Fibroblast of lung (primary cell): ENCODE results near the gene NAALADL1. TPM values are rescaled to one million over a fixed set of nuclear protein-coding genes. Genes with fewer than 3 reads are reported as not detected.

ENCODE experiments used
- DNase-seq, 2 donors: peaks; one replicate each; pipeline versions ENCODE4 v3.0.0 to v3.0.0-alpha.2; 2010; ENCODE audit warnings: low read depth in 2 of 2
- H2AFZ ChIP-seq: 2 replicates; pipeline ENCODE4 v1.5.1; 2012; ENCODE audit warnings: low read length, control low read depth, inconsistent platforms
- H3K27ac ChIP-seq: 2 replicates; pipeline ENCODE4 v1.5.1; 2011; ENCODE audit warnings: low read length, control low read depth; ENCODE audit not compliant: insufficient read depth
- H3K27me3 ChIP-seq: 2 replicates; pipeline ENCODE4 v1.5.1; 2011; ENCODE audit warnings: mild to moderate bottlenecking, low read length; ENCODE audit not compliant: control insufficient read depth, insufficient read depth
- H3K36me3 ChIP-seq: 2 replicates; pipeline ENCODE4 v1.5.1; 2011; ENCODE audit warnings: low read length; ENCODE audit not compliant: control insufficient read depth, insufficient read depth
- H3K4me1 ChIP-seq: 2 replicates; pipeline ENCODE4 v1.5.1; 2011; ENCODE audit warnings: low read length; ENCODE audit not compliant: control insufficient read depth, insufficient read depth; ENCODE audit errors: extremely low read depth
- H3K4me2 ChIP-seq: 2 replicates; pipeline ENCODE4 v1.5.1; 2011; ENCODE audit warnings: low read length, control low read depth; ENCODE audit not compliant: insufficient read depth; ENCODE audit errors: extremely low read depth
- H3K4me3 ChIP-seq, 4 experiments: fragments of 200-600 bp in 1 of 4; sonication (generic) in 1 of 4; replicated peaks in 1 of 4; 2 replicates each; pipeline ENCODE4 v1.5.1; 2011 to 2016; ENCODE audit warnings: low read length in 4 of 4, low read depth in 3 of 4, mild to moderate bottlenecking in 3 of 4, control low read depth in 2 of 4, inconsistent platforms in 1 of 4, mixed read lengths in 1 of 4; ENCODE audit not compliant: insufficient read depth in 1 of 4; ENCODE audit errors: control extremely low read depth in 1 of 4
- H3K79me2 ChIP-seq: 2 replicates; pipeline ENCODE4 v1.5.1; 2012; ENCODE audit warnings: mild to moderate bottlenecking, low read length, inconsistent platforms; ENCODE audit not compliant: control insufficient read depth, insufficient read depth
- H3K9ac ChIP-seq: 2 replicates; pipeline ENCODE4 v1.5.1; 2011; ENCODE audit warnings: mild to moderate bottlenecking, low read length, control low read depth; ENCODE audit not compliant: insufficient read depth
- H3K9me3 ChIP-seq: 2 replicates; pipeline ENCODE4 v1.5.1; 2012; ENCODE audit warnings: low read depth, low read length; ENCODE audit not compliant: control insufficient read depth, insufficient read depth
- H4K20me1 ChIP-seq: 2 replicates; pipeline ENCODE4 v1.5.1; 2011; ENCODE audit warnings: low read length; ENCODE audit not compliant: control insufficient read depth, insufficient read depth; ENCODE audit errors: extremely low read depth
- CTCF ChIP-seq, 2 donors: IDR thresholded peaks in 1 of 2; conservative IDR thresholded peaks in 1 of 2; 1 replicate in 1 of 2; 2 replicates in 1 of 2; pipeline ENCODE4 v1.5.1; 2011 to 2012; ENCODE audit warnings: low read length in 2 of 2, control low read depth in 1 of 2, inconsistent platforms in 1 of 2, low read depth in 1 of 2, mild to moderate bottlenecking in 1 of 2
- EZH2 ChIP-seq: IDR thresholded peaks from 2 replicates; pipeline ENCODE4 v1.5.1; 2012; ENCODE audit warnings: low read length, control low read depth, mild to moderate bottlenecking; ENCODE audit errors: missing control alignments
- polyA plus RNA-seq, 2 donors: library from polyadenylated mRNA; depleted of rRNA in 1 of 2; stranded (reverse) in 1 of 2; unstranded in 1 of 2; fragments of >200 nt; gene quantifications; 2 replicates each; pipeline ENCODE4 v1.2.1, GENCODE V29; 2011 to 2012; ENCODE audit warnings: missing spikeins in 1 of 2
- total RNA-seq: library from RNA; depleted of rRNA; stranded (reverse); fragments of >200 nt; gene quantifications from 2 replicates; pipeline ENCODE4 v1.2.1, GENCODE V29; 2014

The NAALADL1 gene
- total and polyA plus RNA-seq, 2 donors (not counting 1 experiment from before 2014, with no cell fraction given), result 14.9 to 35.5 TPM

- Histone ChIP-seq H3K36me3 (no peaks in the 10 kb centered on the region), H3K9me3 (no peaks in the 10 kb centered on the region), H3K9ac (no peak overlapping the region), H4K20me1 (no peaks in the 10 kb centered on the region), H3K27ac (no peak overlapping the region), H3K4me1 (no peaks in the 10 kb centered on the region), H2AFZ (no peak overlapping the region), H3K4me3 (no peak overlapping the region), H3K4me2 (no peak overlapping the region), H3K79me2 (no peaks in the 10 kb centered on the region), H3K27me3 (no peaks in the 10 kb centered on the region)
- DNase-seq, result peak in 1 of 2 donors; percentile 33
- TF ChIP-seq CTCF (conservative IDR thresholded peaks at IDR 0.05 in 1 of 2, IDR thresholded peaks at IDR 0.05 in 1 of 2; ENCODE audit: low read depth in 1 of 2, low read length in 2 of 2) (no peak), EZH2 (no peak)
Measured at GRCh38 chr11:65102142-65103095, 44.1 kb upstream of the NAALADL1 start.

DNA sequence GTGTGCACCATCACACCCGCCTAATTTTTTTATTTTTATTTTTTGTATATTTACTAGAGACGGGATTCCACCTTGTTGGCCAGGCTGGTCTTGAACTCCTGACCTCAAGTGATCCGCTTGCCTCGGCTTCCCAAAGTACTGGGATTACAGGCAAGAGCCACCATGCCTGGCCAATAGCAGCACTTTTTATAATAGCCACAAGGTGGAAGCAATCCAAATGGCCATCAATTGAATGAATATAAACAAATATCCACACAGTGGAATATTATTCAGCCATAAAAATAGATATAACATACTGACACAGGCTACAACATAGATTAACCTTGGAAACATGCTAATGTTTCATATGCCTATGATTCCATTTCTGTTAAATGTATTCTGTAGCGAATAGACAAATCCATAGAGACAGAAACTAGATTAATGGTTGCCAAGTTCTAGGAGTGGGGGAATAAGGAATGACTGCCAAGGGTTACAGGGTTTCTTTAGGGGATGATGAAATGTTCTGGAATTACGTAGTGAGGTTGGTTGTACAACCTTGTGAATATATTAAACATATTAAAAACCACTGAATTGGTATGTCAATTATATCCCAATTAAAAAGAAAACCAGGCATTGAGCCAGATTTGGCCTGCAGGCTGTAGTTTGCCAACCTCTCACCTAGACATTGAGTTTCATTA is 42.5 kb upstream of the NAALADL1 start:
- H3K36me3 ChIP-seq, result no peaks in the 10 kb centered on the region
- H2AFZ ChIP-seq, result no peak overlapping the region
- H3K4me2 ChIP-seq, result no peak overlapping the region
- H3K27me3 ChIP-seq, result no peaks in the 10 kb centered on the region
- TF ChIP-seq CTCF (conservative IDR thresholded peaks at IDR 0.05 in 1 of 2, IDR thresholded peaks at IDR 0.05 in 1 of 2; ENCODE audit: low read depth in 1 of 2, low read length in 2 of 2) (no peak), EZH2 (no peak)
- H3K4me1 ChIP-seq, result peaks cover 3% of the 10 kb centered on the region
- no peak overlapping the region for H3K4me3 ChIP-seq
- H3K79me2 ChIP-seq, result peaks cover 4% of the 10 kb centered on the region
- no peaks in the 10 kb centered on the region for H4K20me1 ChIP-seq
- no peak overlapping the region for H3K9ac ChIP-seq
- no peak overlapping the region for H3K27ac ChIP-seq
- peak in 1 of 2 donors; percentile 44 for DNase-seq
- H3K9me3 ChIP-seq, result no peaks in the 10 kb centered on the region

DNA sequence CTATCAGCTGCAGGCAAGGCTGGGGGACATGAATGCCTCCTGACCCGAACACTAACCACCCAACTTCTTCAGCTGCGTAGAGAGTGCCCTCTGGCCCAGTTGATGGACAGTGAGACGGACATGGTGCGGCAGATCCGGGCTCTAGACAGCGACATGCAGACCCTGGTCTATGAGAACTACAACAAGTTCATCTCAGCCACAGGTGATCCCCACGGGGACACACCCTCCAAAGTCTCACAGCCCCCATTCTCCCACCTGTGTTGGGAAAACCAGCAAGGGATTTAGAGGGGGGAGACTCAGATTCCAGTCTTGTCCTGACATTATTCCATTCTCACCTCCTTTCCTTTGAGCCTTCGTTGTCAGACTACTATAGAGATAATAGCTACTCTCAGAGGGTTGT is 38.6 kb upstream of the NAALADL1 start:
- H3K36me3 ChIP-seq, result no peaks in the 10 kb centered on the region
- H2AFZ ChIP-seq, result no peak overlapping the region
- H3K27ac ChIP-seq, result peak overlapping the region; percentile 65
- no peak for DNase-seq
- H3K4me1 ChIP-seq, result peaks cover 3% of the 10 kb centered on the region
- no peaks in the 10 kb centered on the region for H3K27me3 ChIP-seq
- peak overlapping the region; percentile 85 for H3K4me2 ChIP-seq
- peak overlapping the region; percentile 30 for H3K9ac ChIP-seq
- H3K4me3 ChIP-seq, result peak overlapping the region; percentile 30 to 88 (median 74)
- H4K20me1 ChIP-seq, result no peaks in the 10 kb centered on the region
- H3K9me3 ChIP-seq, result no peaks in the 10 kb centered on the region
- H3K79me2 ChIP-seq, result peaks cover 4% of the 10 kb centered on the region
- TF ChIP-seq CTCF (conservative IDR thresholded peaks at IDR 0.05 in 1 of 2, IDR thresholded peaks at IDR 0.05 in 1 of 2; ENCODE audit: low read depth in 1 of 2, low read length in 2 of 2) (no peak), EZH2 (no peak)
